Cardiac muscle cell (in vitro differentiated cells and primary cell): ENCODE results near the gene EXOSC7. TPM values are rescaled to one million over a fixed set of nuclear protein-coding genes. Genes with fewer than 3 reads are reported as not detected.
A peak's percentile ranks its signal among the peaks of the same experiment; 100 is the strongest.

Source experiments
- DNase-seq, 2 donors: peaks; one replicate each; pipeline versions ENCODE4 v3.0.0 to v3.0.0-alpha.2; 2010 to 2017; ENCODE audit warnings: low read depth in 1 of 2, low spot score in 1 of 2
- H3K27ac ChIP-seq: fragments of 200-600 bp; sonication (generic); 2 replicates; pipeline ENCODE4 v1.5.1; 2016
- H3K27me3 ChIP-seq: fragments of 200-600 bp; sonication (generic); 2 replicates; pipeline ENCODE4 v1.6.0; 2016; ENCODE audit warnings: control low read depth
- H3K36me3 ChIP-seq: fragments of 200-600 bp; sonication (generic); 2 replicates; pipeline ENCODE4 v1.5.1; 2016; ENCODE audit warnings: control low read depth
- H3K4me1 ChIP-seq: fragments of 200-600 bp; sonication (generic); 2 replicates; pipeline ENCODE4 v1.8.1; 2017; ENCODE audit warnings: low read depth, mild to moderate bottlenecking, mixed run types
- H3K4me3 ChIP-seq: fragments of 200-600 bp; sonication (generic); 2 replicates; pipeline ENCODE4 v1.5.1; 2016; ENCODE audit warnings: mild to moderate bottlenecking
- H3K9me3 ChIP-seq: fragments of 200-600 bp; sonication (generic); 2 replicates; pipeline ENCODE4 v1.5.1; 2017; ENCODE audit warnings: low read depth, mild to moderate bottlenecking, control low read depth
- CTCF ChIP-seq: IDR thresholded peaks from 2 replicates; pipeline ENCODE4 v1.5.1; 2012; ENCODE audit warnings: low read depth, mild to moderate bottlenecking, low read length
- polyA plus RNA-seq: library from polyadenylated mRNA; unstranded; fragments of >200 nt; fragmentation: Nextera tagmentation; extraction: Ambion mirVana; gene quantifications from 2 replicates; pipeline ENCODE4 v1.2.1, GENCODE V29; 2016
- total RNA-seq: library from RNA; depleted of rRNA; stranded (reverse); fragments of >200 nt; gene quantifications from 2 replicates; pipeline ENCODE4 v1.2.3, GENCODE V29; 2016

EXOSC7 gene
- total and polyA plus RNA-seq, 2 experiments from 2014 or later, result 61.1 to 66.9 TPM

DNA sequence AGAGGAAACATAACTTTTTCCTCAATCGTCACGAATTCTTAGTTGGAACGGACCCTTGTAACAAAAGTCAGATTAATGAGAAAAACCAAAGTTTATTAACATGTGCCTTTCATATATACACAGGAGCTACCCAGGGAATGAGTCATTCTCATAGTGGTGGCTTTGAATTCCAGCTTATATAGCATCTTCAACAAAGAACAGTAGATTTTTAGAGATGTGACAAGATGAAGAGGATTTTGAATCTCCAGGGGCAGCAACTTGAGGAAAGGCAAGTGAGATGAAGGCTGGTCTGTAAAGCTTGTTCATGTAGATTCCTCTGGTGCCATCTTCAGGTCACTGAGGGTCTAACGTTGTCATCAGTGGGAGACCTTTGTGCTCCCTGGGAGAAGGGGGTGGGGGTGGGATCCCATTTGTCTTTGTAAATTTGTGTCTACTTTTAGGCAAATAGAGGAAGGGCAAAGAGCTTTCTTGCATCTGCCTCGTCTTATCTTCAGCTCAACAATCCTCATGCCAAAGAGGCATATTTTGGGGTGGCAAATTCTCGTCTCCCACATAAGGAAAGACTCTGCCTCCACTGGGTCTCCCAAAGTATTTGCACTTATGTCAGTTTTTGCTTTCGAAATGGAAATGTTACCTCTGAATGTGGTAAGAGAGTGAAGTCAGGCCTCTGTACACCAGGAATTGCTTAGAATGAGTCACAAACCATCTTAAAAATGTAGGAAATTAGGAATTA, 79.5 kb downstream of the EXOSC7 start:
- Histone ChIP-seq H3K9me3 (no peaks in the 10 kb centered on the region), H3K4me1 (no peaks in the 10 kb centered on the region), H3K27ac (no peak overlapping the region), H3K36me3 (no peaks in the 10 kb centered on the region), H3K4me3 (no peak overlapping the region), H3K27me3 (no peaks in the 10 kb centered on the region)
- TF ChIP-seq CTCF, result peak; percentile 7
- peak; percentile 19 to 64 for DNase-seq

DNA sequence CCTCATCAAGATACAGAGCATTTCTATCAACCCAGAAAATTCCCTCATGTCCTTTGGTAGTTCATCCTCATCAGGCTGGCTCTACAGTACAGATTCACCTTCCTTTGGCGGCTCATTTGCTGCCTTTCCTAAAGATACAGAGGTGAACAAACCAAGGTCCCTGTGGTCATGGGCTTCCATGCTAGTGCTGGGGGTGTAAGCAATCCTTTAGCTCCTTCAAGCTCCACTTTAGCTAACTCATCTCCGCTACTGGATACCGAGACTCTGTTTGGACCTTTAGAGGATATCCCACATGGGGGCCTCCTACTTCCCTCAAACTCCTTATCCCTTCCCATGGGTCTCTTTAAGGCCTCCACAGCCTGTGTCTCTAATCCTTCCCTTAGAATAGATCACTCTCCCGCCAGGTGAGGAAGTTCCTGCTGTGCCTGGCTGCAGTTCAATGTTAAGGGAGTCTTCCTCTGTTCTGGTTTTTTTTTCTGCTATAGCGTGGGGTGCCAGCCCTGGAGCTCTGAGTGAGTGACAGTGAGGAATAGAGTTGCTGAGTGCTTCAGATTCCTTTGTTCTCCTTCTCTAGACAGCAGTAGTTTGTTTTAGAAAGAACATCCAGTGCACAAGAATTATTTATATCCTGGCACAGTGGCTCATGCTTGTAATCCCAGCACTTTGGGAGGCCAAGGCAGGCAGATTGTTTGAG, 80.7 kb downstream of the EXOSC7 start:
- no peaks in the 10 kb centered on the region for H3K9me3 ChIP-seq
- TF ChIP-seq CTCF, result no peak
- no peak overlapping the region for H3K27ac ChIP-seq
- H3K4me3 ChIP-seq, result no peak overlapping the region
- H3K36me3 ChIP-seq, result no peaks in the 10 kb centered on the region
- no peaks in the 10 kb centered on the region for H3K27me3 ChIP-seq
- no peaks in the 10 kb centered on the region for H3K4me1 ChIP-seq
- DNase-seq, result peak in 1 of 2 donors; percentile 36

DNA sequence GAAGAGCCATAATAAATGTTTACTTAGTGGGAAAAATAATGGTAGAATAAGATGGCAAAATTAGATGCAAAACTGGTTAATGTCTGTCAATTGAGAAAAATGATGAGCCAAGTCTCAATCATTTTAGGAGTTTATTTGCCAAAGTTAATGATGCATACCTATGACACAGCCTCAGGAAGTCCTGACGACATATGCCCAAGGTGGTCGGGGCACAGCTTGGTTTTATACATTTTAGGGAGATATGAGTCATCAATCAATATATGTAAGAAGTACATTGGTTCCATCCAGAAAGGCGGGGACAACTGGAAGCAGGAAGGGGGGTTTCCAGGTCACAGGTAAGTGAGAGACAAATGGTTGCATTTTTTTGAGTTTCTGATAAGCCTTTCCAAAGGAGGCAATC, 81.5 kb downstream of the EXOSC7 start:
- no peak for DNase-seq
- H3K4me3 ChIP-seq, result no peak overlapping the region
- TF ChIP-seq CTCF, result no peak
- H3K27ac ChIP-seq, result no peak overlapping the region
- no peaks in the 10 kb centered on the region for H3K27me3 ChIP-seq
- H3K9me3 ChIP-seq, result no peaks in the 10 kb centered on the region
- no peaks in the 10 kb centered on the region for H3K4me1 ChIP-seq
- no peaks in the 10 kb centered on the region for H3K36me3 ChIP-seq

DNA sequence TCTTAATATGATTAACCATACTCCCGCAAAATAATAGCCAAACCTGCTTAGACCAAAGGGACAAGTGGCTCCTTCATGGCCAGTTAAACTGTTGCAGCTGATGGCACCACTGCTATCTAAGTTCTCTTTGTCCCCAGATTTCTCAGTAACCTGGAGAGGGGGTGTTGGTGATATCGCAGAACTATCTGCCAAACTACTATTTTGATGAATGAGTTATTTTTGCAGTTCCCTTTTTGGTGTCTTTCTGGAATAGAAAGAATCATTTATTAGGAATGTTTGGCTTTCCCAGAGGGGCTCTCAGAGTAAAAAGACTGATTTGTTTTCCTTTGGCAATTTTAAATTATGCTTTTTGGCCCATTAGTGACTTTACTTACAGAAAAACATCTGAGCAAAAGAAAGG, 83.1 kb downstream of the EXOSC7 start:
- no peaks in the 10 kb centered on the region for H3K4me1 ChIP-seq
- no peak for DNase-seq
- no peak overlapping the region for H3K4me3 ChIP-seq
- no peaks in the 10 kb centered on the region for H3K27me3 ChIP-seq
- no peaks in the 10 kb centered on the region for H3K36me3 ChIP-seq
- no peaks in the 10 kb centered on the region for H3K9me3 ChIP-seq
- no peak overlapping the region for H3K27ac ChIP-seq
- TF ChIP-seq CTCF, result no peak

DNA sequence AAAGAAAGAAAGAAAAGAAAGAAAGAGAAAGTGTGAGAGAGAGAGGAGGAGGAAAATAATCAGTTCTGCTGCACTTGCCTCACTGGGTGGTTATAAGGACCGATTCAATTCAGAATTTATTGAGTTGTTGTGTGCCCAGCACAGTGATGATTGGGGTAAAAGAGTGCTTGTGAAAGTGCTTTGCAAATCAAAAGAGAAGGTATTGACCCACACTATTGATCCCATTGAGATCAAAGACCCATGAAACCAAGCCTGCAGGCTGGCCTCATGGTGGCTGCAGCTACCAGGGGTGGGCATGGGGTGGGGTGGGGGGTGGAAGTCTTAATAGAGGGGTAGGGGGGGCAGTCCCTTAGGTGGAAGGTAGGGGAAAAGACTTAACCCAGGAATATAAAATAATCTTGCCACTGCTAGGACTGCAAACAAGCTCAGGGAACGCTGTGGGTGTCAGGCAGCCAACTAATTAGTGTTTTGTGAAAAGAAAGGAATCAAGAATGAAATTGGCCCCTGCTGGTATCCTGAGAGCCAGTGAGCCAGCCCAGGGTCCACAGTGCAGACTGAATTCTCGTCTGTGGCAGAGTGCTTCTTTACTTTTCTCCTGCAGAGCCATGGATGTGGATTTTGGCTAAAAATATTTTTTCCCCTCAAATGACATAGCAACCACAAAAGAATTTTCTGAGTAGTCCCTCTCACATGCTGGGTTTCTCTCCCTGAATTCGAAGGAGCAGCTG, 84.3 kb downstream of the EXOSC7 start:
- Histone ChIP-seq H3K27me3 (no peaks in the 10 kb centered on the region), H3K4me1 (no peaks in the 10 kb centered on the region), H3K4me3 (no peak overlapping the region), H3K27ac (no peak overlapping the region), H3K36me3 (no peaks in the 10 kb centered on the region), H3K9me3 (no peaks in the 10 kb centered on the region)
- DNase-seq, result no peak
- no peak for TF ChIP-seq CTCF

Other genes with a start within 250 kb of the EXOSC7 start
- gene ZNF501, start 246.6 kb upstream of the EXOSC7 start, total RNA-seq, result 4.8 and 11.5 TPM in 2 replicates
- 4.7 and 5.4 TPM in 2 replicates for gene ZNF501, start 246.6 kb upstream of the EXOSC7 start, polyA plus RNA-seq
- 30.4 and 33.7 TPM in 2 replicates for gene KIAA1143, start 214.6 kb upstream of the EXOSC7 start, total RNA-seq
- gene KIAA1143, start 214.6 kb upstream of the EXOSC7 start, polyA plus RNA-seq, result 20.9 and 24.2 TPM in 2 replicates
- gene KIF15, start 214.4 kb upstream of the EXOSC7 start, total RNA-seq, result 1.4 and 6.4 TPM in 2 replicates
- gene KIF15, start 214.4 kb upstream of the EXOSC7 start, polyA plus RNA-seq, result 2.7 and 3.0 TPM in 2 replicates
- 25.5 and 27.3 TPM in 2 replicates for gene TMEM42, start 114.3 kb upstream of the EXOSC7 start, total RNA-seq
- gene TMEM42, start 114.3 kb upstream of the EXOSC7 start, polyA plus RNA-seq, result 38.8 and 39.6 TPM in 2 replicates
- not detected in 2 replicates for gene TGM4, start 101.6 kb upstream of the EXOSC7 start, total RNA-seq
- 0.84 TPM in 1 of 2 replicates, not detected in the other for gene TGM4, start 101.6 kb upstream of the EXOSC7 start, polyA plus RNA-seq
- gene ZDHHC3, start 70 bp upstream of the EXOSC7 start, total RNA-seq, result 50.2 and 60.3 TPM in 2 replicates
- gene ZDHHC3, start 70 bp upstream of the EXOSC7 start, polyA plus RNA-seq, result 43.8 and 47.8 TPM in 2 replicates
- gene CLEC3B, start 50.1 kb downstream of the EXOSC7 start, total RNA-seq, result 1.3 TPM in 1 of 2 replicates, not detected in the other
- gene CLEC3B, start 50.1 kb downstream of the EXOSC7 start, polyA plus RNA-seq, result 0.21 and 1.6 TPM in 2 replicates
- gene CDCP1, start 170.1 kb downstream of the EXOSC7 start, total RNA-seq, result 0.04 and 0.12 TPM in 2 replicates
- 0.24 TPM in 1 of 2 replicates, not detected in the other for gene CDCP1, start 170.1 kb downstream of the EXOSC7 start, polyA plus RNA-seq